HG03103 (cell line): Measurements from ENCODE around the gene SPOCK1.
"Not testable (repeated sequence)": the region's sequence is repeated elsewhere in the genome, so short reads cannot be mapped to it uniquely, and the experiment has no call there.

Experiments used
- ATAC-seq: cut with Tn5 transposase; IDR thresholded peaks from one replicate; pipeline ENCODE4 v1.9.1; 2021; ENCODE audit warnings: low read depth; ENCODE audit not compliant: unreplicated experiment

Gene SPOCK1

DNA sequence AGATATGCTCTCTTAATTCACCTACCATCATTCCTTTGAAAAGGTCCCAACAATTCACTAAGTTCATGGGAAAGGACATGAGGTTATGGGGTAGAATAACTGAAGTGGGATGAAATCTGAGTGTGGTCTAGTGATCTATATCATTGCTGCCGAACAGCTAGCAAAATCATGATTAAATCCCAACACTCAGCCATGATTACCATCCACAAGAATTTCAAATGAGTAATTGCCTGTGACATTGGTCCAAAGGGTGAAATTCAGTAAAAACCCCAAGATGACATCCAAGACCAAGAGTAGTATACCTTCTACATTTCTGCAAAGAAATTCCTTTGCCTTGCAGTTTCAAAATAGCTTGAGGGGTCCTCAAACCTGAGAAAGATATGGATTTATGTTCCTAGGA, 225.6 kb downstream of the SPOCK1 start:
- no peak for ATAC-seq

DNA sequence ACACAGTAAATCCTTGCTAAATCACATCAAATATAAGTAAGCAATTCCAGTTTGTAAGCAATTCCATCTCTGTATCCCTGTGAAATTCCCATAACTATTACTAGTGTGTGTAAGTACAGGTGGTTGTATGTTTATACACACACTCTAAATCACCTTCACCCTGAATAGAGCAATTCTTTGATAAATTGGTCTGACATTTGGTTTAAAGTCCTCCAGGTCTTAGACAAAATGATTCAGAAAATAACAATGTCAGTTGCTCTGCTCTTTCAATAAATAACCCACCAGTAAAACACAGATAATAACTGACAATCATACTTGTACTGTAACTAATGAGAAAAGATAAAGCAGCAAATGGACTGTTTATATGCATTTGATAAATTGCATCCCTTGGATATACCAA, 226.3 kb downstream of the SPOCK1 start:
- no peak for ATAC-seq

- no peak for ATAC-seq
Observed at GRCh38 chr5:137269946-137270345, 229.2 kb downstream of the SPOCK1 start.

DNA sequence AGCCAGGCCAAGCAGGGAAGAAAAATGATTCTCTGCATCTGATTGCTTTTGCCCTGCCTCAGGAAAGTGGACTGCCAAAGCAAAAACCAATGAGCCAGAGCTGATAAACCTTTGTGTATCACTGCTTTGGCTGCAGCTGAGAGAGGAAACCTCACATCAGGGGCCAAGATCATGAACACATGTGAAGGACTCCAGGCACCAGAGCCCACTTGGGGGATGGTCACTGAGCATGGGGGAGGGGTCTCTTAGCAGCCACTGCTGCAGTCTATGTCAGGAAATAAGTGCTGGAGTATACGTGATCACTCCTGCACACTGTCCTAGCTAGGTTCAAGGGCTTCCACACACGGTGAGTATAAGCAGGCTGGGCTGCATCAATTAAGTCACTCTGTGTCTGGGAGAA, 229.9 kb downstream of the SPOCK1 start:
- no peak for ATAC-seq

DNA sequence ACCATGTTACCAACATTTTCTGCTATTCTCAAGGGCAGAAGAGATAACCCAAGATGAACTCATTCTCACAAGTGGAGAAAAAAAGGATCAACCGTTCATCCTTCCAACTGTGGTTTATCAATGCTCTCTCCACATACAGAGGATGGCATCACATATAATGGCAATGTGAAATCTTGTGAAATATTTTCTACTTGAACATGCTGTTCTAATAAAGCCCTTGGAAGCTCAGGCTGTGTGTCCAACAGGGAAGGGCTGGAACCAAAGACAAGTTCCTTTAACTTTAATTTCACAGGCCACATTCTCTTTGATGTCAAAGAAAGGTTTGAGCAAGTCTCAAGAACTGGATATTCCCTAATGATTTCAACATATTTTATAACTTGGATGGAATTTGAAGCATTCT, 230.5 kb downstream of the SPOCK1 start:
- ATAC-seq: no peak

DNA sequence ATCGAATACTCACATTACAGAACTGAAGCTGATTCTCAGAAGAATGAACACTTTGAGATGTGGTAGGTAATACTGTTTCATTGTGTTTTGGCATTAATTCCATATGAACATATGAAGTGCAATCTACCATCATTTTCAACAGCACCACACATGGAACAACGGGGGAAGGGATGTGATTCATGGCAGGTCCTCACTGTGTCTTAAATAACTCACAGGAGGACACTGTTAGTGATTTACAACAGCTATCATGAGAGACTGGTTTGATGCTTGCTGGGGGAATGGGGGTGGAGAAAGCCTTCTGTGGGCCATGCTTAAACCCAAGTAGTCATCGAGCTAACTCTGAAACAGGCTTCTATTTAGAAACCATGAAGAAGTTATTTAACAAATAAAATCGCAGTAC, 232.9 kb downstream of the SPOCK1 start:
- ATAC-seq: no peak

GRCh38 chr5:137265457-137265856, 233.7 kb downstream of the SPOCK1 start:
- no peak for ATAC-seq

- ATAC-seq: no peak
Observed at GRCh38 chr5:137264573-137264972, 234.6 kb downstream of the SPOCK1 start.

- ATAC-seq: no peak
Observed at GRCh38 chr5:137264041-137264440, 235.1 kb downstream of the SPOCK1 start.

- no peak for ATAC-seq
Observed at GRCh38 chr5:137263371-137264005, 235.6 kb downstream of the SPOCK1 start.

GRCh38 chr5:137262818-137263217, 236.3 kb downstream of the SPOCK1 start:
- no peak for ATAC-seq

DNA sequence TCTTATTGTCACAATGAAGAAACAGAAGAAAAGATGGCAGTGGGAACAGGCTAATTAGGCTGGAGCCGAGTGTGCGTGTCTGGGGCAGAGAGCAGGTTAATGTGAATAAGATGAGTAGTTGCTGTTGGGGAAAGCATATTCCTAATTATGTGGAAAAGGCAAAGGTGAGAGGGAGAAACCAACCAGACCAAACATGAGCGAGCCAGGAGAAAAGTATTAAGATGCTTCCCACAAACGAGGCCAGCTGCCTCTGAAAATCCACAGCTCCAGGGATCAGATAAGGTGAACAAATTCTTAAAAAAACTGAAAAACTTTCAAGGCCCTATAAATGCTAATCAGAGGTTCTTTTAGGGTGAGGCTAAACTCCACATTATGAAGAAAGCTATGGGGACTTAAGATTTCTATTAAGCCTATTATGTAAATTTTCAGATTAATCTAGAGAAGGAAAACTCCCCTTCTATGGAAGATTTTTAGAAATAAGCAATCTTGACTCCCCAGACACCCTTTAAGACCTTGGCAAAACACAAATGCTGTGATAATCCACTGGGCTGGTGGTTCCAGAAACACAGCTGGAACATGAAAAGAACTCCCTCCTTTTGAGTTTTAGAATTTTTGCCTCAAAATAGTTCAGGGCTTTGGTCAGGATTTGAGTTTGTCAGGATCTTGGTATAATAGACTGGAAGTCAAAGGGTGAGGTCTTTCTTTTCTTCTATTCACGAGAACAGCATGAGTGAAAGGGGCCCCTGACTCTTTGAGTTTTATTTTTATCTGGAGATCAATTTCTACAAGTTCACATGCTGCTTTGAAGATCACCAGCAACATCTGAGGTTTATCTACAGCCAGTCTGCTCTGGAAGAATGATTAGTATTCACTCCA, 238.1 kb downstream of the SPOCK1 start:
- no peak for ATAC-seq

DNA sequence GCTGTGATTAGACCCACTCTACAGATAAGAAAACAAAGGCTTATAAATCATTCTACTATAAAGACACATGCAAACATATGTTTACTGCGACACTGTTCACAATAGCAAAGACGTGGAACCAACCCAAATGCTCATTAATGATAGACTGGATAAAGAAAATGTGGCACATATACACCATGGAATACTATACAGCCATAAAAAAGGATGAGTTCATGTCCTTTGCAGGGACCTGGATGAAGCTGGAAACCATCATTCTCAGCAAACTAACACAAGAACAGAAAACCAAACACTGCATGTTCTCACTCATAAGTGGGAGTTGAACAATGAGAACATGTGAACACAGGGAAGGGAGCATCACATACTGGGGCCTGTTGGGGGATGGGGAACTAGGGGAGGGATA, 240.0 kb downstream of the SPOCK1 start:
- not testable (repeated sequence) for ATAC-seq

DNA sequence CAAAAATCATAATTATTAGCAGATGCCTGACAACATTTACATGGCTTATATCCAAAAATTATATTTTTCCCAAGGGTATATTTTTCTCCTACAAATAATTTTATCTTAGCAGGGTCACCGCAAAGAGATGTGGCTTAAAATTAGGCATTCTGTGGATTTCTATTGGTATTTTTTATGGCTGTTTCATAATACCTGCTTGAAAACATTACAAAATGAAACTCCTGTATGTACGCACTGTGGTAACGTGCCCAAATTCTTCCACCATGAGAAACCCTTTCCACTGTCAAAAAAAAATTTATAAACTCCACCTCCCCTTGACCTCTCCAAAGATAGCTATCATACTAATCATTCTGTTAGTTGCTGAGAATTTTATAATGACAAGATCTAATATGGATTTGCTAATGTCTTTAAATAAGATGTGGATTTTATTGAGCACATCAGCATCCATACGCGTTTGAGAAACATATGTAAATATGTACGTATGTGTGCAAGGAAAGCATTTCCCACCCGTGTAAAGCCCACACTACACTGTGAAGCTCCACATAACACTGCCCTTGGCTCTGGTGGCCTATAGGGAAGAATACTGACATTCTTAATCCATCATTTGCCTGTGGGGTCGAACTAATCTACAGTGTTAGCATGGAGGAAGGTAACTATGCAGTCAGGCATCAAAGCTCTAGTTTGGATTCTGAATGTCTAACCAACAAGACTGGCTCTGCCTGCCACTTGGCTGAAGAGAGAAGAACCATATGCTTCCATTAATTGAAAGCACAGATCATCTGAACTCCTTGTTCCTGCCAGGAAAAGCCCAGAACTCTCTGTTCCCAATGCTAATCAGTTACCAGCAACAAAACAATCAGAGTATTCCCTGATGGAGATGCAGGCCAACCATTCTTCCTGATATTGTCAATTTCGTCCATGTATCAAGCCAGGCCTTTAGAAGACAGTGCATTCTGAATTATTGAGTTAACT, 244.7 kb downstream of the SPOCK1 start:
- no peak for ATAC-seq

DNA sequence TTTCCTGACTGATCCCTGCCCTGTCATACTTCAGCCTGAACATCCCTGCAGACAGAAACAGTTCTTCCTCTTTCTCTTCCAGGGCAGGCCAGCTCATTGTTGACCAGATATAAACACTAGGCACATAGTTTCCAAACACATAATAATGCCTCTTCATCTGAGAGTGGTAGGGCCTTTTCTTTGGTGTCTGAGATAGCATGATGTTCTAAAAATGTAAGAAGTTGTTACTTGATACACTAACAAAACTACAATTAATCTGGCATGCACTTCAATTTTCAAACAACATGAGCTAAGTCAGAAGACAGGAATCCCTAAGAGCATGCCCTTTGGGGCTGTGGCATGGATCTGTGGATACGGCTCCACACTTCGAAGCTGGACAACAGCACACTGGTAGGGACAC, 246.6 kb downstream of the SPOCK1 start:
- ATAC-seq: no peak

DNA sequence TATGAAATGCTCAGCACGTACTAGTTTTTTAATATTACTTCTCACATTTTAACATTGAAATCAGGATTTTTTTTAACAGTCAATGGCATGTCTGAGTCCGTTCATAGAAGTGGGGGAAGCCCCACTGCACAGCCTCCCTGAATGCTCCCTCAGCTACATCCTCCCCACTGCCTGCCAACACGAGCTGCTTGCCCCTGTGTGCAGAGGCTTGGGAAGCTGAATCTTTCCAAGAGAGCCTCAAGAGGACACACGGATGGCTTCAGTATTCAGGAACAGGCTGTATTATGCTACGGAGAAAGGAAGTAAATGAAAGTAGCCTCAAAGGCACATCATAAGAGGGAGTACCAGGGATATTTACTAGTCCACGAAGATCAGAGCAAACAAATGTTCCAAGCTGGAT, 248.7 kb downstream of the SPOCK1 start:
- ATAC-seq: no peak

DNA sequence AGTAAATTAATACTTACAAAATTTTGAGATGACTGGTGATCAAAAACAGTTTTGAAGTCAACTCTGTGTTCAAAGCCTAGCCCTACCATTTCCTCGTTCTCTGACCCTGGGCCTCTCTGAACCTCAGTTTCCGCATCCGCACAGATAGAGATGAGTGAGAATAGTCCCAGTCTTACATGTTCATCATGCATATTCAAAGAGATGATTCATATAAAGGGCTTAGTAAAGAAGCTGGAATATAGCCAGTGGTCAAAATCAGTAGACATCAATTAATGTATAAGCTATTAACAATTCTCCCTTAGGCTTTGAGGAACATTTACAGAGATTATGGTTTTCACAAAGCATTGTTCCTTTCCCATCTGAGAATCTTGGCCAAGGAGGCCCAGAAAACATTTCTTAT, 250.6 kb downstream of the SPOCK1 start:
- no peak for ATAC-seq

GRCh38 chr5:137245438-137245837, 253.7 kb downstream of the SPOCK1 start:
- ATAC-seq: no peak

DNA sequence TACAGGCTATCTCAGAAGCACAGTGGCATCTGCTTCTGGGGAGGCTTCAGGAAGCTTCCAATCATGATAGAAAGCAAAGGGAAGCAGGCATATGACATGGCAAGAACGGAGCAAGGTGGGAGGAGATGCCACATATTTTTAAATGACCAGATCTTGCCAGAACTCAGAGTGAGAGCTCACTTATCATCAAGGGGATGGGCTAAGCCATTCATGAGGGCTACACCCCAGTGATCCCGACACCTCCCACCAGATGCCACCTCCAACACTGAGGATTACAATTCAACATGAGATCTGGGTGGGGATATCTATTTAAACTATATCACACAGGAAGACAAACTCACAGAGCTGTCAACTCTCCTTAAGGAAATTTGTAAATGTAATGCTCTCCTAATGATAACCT, 258.8 kb downstream of the SPOCK1 start:
- no peak for ATAC-seq

DNA sequence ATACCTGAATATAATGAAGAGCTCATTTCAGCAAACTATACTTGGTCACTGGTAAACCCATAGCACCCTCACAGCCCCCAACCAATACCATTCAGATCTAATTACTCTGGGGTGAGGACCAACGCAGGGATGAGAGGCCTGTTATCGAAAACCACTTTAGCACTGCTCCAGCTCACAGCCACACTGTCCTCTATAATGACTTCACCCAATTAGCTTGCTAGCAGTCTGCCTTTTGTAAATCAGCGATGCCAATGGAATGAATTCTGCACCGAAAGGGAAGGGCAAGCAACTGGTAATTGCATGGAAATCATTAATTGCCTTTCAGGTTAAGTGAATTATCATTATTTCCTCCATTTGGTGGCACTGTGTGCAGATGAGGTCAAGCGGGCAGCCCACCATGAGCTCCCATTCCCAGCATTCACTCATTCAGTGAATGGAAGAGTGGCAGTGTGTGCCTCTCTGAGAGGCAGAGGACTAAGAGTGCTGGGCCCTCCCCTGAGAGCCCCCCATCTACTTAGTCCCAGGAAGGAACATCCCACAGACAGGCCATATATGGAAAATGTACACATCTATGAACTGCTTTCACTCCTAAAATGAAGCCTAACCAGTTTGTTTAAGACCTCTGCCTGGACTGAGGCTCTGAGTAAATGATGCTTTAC, 262.1 kb downstream of the SPOCK1 start:
- ATAC-seq: no peak
